Rectal smooth muscle tissue (tissue), 1 donor: ENCODE data around the gene EPB41L3.
A peak's percentile ranks its signal among the peaks of the same experiment; 100 is the strongest.

ENCODE experiments used
- H3K27ac ChIP-seq: one replicate; pipeline ENCODE4 v1.7.0; 2013; ENCODE audit warnings: low read depth, low read length, inconsistent platforms
- H3K27me3 ChIP-seq: one replicate; pipeline ENCODE4 v1.7.0; 2013; ENCODE audit warnings: low read length; ENCODE audit not compliant: control insufficient read depth, insufficient read depth
- H3K36me3 ChIP-seq: one replicate; pipeline ENCODE4 v1.7.0; 2013; ENCODE audit warnings: low read length; ENCODE audit not compliant: control insufficient read depth, insufficient read depth
- H3K4me1 ChIP-seq: one replicate; pipeline ENCODE4 v1.7.0; 2013; ENCODE audit warnings: low read length; ENCODE audit not compliant: control insufficient read depth, insufficient read depth
- H3K4me3 ChIP-seq: one replicate; pipeline ENCODE4 v1.7.0; 2013; ENCODE audit warnings: low read length
- H3K9ac ChIP-seq: one replicate; pipeline ENCODE4 v1.7.0; 2013; ENCODE audit warnings: low read length

EPB41L3 gene

DNA sequence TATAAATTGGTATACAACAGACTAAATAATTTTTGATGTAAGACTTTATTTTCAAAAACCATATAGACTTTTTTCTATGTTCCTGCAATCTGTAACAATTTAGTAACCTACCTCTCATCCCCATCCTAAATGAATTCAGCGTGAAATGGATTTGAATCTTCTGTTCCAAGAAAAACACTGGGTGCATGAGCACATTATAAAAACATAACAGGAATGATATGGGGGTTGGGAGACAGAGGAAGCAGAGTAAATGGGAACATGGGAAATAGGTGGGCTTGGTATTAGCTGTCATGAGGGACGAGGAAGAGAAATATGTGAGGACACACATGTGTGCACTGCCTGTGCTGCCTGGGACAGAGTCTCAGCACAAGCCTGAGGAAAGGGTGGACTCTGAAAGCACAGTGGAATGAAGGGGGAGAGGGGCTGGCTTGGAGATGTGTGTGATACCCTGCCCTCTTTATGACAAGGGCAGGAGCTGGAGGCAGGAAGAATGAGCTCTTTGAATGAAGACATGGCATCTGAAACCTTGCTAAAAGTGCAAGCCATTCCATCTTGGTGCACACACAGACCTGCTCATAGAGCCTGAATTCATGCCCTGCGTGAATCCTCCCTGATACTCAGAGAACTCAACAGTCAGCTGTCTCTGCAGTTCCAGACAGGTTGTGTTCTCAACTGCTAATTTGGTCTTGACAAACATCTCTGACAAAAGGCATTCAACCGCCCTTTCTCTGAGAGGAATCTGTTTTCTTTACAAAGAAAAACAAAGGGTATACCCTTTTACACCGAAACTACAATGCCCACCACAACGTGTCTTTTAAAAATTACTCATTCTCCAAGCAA, 66.6 kb downstream of the EPB41L3 start:
- no peak overlapping the region for H3K4me3 ChIP-seq

DNA sequence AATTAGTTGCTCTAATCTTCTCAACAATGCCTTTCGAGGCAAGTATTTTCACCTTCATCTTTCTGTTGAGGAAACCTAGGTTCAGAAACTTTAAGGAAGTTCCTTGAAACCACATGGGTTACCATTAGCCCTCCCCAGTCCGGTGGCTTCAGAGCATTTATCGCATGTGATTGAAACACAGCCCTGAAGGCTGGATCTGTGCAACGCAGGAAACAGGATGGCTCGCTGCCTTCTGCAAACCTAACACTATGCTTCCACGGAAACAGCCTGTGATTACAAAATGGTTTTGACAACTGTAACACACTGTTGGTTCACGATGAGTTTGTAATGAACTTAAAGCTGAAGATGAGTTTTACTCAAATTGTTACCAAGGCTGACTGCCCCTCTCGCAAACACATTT, 68.5 kb downstream of the EPB41L3 start:
- no peaks in the 10 kb centered on the region for H3K36me3 ChIP-seq
- H3K27me3 ChIP-seq = no peaks in the 10 kb centered on the region
- H3K4me3 ChIP-seq = no peak overlapping the region
- H3K4me1 ChIP-seq = peaks cover 9% of the 10 kb centered on the region
- peak overlapping the region; percentile 4 for H3K27ac ChIP-seq
- no peak overlapping the region for H3K9ac ChIP-seq

More for the DNA sequence above, 66.6 kb downstream of the EPB41L3 start:
- Histone ChIP-seq H3K9ac (no peak overlapping the region), H3K27me3 (no peaks in the 10 kb centered on the region), H3K27ac (no peak overlapping the region), H3K36me3 (no peaks in the 10 kb centered on the region), H3K4me1 (peaks cover 13% of the 10 kb centered on the region)

DNA sequence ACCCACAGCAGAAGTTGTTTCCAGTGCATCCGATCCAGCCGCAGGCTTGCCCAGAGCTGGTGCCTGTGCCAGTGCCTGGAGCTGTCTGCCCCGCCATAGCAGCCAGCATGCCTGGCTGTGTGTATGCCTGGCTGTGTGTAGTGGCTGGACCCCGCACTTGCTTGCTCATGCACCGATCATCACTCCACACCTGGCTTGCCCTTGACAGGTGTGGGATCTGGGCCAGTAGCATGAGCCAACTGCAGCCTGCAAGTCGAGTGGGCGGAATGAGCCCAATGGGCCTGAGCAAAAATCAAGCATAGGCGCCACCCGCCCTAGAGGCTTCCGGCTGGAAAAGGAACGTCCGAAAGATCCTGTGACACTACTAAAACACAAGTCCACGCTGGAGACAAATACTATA, 74.5 kb downstream of the EPB41L3 start:
- no peaks in the 10 kb centered on the region for H3K4me1 ChIP-seq
- H3K36me3 ChIP-seq = no peaks in the 10 kb centered on the region
- no peaks in the 10 kb centered on the region for H3K27me3 ChIP-seq
- no peak overlapping the region for H3K9ac ChIP-seq
- H3K27ac ChIP-seq = no peak overlapping the region
- H3K4me3 ChIP-seq = no peak overlapping the region

DNA sequence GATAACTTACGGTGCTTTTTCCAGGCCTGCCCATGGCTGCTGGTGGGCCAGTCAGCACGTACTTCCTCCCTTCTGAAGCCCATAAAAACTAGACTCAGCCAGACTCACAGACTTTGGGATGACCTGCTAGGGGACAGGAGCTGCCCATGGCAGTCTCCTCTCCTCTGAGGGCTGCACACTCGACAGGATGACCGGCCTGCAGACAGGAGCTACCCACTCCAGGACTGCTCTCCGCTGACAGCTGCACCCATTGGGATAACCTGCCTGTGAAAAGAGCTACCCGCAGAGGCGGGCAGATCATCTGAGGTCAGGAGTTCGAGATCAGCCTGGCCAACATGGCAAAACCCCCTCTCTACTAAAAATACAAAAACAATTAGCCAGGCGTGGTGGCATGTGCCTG, 75.4 kb downstream of the EPB41L3 start:
- Histone ChIP-seq H3K27ac (no peak overlapping the region), H3K27me3 (no peaks in the 10 kb centered on the region), H3K9ac (no peak overlapping the region), H3K4me1 (peaks cover 1% of the 10 kb centered on the region), H3K4me3 (no peak overlapping the region), H3K36me3 (no peaks in the 10 kb centered on the region)

- no peak overlapping the region for H3K27ac ChIP-seq
Observed at GRCh38 chr18:5467671-5468070, 76.1 kb downstream of the EPB41L3 start.

DNA sequence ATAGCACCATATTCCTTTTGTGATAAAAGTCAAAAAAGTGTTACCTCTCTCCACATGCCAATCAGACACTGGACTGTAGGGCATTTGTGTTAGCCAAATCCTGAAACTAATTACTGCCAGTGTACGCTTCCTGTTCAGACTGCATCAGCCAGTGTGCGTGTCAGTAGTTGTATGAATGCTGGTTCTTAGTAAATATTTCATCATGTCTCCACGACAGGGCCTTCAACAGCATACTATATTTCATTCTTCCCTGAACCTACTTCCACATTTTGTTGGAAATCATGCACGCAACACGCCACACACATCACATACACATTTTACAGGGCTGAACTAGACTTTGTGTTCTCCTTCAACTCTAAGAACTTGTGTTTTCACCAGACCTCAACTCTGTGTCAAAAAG, 77.5 kb downstream of the EPB41L3 start:
- H3K27ac ChIP-seq = no peak overlapping the region
- H3K4me3 ChIP-seq = no peak overlapping the region
- peaks cover 14% of the 10 kb centered on the region for H3K4me1 ChIP-seq
- no peaks in the 10 kb centered on the region for H3K36me3 ChIP-seq
- H3K9ac ChIP-seq = no peak overlapping the region
- H3K27me3 ChIP-seq = no peaks in the 10 kb centered on the region

More at GRCh38 chr18:5467671-5468070, 76.1 kb downstream of the EPB41L3 start:
- H3K4me3 ChIP-seq = no peak overlapping the region
- H3K36me3 ChIP-seq = no peaks in the 10 kb centered on the region
- H3K9ac ChIP-seq = no peak overlapping the region
- no peaks in the 10 kb centered on the region for H3K27me3 ChIP-seq
- H3K4me1 ChIP-seq = peaks cover 5% of the 10 kb centered on the region

GRCh38 chr18:5464251-5464650, 79.5 kb downstream of the EPB41L3 start:
- Histone ChIP-seq H3K4me3 (no peak overlapping the region), H3K36me3 (no peaks in the 10 kb centered on the region), H3K9ac (no peak overlapping the region), H3K4me1 (peaks cover 24% of the 10 kb centered on the region), H3K27ac (no peak overlapping the region), H3K27me3 (no peaks in the 10 kb centered on the region)

GRCh38 chr18:5463831-5464230, 80.0 kb downstream of the EPB41L3 start:
- H3K27me3 ChIP-seq = no peaks in the 10 kb centered on the region
- H3K4me1 ChIP-seq = peaks cover 24% of the 10 kb centered on the region
- H3K4me3 ChIP-seq = no peak overlapping the region
- H3K36me3 ChIP-seq = no peaks in the 10 kb centered on the region
- H3K27ac ChIP-seq = no peak overlapping the region
- no peak overlapping the region for H3K9ac ChIP-seq

DNA sequence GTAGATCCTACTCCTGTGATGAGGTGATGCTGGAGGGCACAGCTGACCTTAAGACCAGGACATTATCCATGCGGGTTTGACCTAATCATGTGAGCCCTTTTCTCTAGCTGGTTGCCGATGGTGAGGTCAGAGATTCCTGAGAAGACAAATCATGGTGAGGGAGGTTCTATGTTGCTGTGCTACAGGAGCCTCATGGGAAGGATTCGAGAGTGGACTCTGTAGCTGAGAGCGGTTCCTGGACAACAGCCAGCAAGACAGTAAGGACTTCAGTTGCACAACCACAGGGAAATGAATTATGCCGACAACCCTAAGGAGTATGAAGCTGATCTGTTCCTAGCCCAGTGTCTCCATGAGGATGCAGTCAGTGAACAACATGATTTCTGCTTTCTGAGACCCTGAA, 80.4 kb downstream of the EPB41L3 start:
- Histone ChIP-seq H3K27me3 (no peaks in the 10 kb centered on the region), H3K4me1 (peaks cover 24% of the 10 kb centered on the region)

DNA sequence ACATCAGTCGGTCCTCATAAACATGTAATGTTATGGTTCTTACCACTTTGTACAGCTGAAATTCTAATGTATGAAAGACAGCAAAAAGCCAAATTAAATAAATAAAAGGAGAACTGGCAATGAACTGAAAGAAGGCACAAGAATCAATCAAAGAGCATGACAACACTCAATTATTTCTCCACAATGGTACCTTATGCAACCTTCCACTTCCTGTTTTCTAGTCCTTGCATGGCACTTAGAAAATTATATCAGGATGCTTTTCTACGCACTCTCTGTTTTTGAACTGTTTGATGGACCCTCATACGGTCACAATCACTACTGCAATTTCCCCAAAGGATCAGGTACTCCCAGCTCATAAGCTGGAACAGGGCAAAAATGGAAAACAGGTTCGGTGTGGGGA, 81.6 kb downstream of the EPB41L3 start:
- H3K36me3 ChIP-seq = no peaks in the 10 kb centered on the region
- no peak overlapping the region for H3K27ac ChIP-seq
- no peak overlapping the region for H3K9ac ChIP-seq
- H3K4me1 ChIP-seq = peaks cover 26% of the 10 kb centered on the region
- H3K4me3 ChIP-seq = no peak overlapping the region
- H3K27me3 ChIP-seq = no peaks in the 10 kb centered on the region

More for the DNA sequence above, 80.4 kb downstream of the EPB41L3 start:
- Histone ChIP-seq H3K9ac (no peak overlapping the region), H3K4me3 (no peak overlapping the region), H3K36me3 (no peaks in the 10 kb centered on the region), H3K27ac (peak overlapping the region; percentile 7)

DNA sequence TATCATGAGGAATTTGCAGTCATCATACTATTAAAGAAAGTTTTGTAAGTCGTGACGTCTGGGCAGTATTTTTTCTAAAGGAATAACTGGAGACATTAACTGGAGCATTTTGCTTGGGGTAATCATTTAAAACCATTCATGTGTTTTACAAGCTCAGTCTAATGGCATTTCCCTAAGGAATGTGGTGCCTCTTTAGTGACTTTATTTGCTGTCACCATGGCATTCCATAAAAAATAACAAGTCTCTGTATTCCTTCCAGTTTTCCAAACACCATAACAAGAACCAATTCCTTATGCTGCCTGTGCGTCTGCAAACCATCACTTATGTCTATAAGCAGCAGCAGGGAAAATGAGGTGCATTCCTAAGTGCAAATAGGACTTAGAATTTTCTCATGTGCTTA, 82.8 kb downstream of the EPB41L3 start:
- Histone ChIP-seq H3K9ac (no peak overlapping the region), H3K36me3 (no peaks in the 10 kb centered on the region), H3K27me3 (no peaks in the 10 kb centered on the region), H3K4me1 (peaks cover 28% of the 10 kb centered on the region), H3K4me3 (no peak overlapping the region), H3K27ac (peak overlapping the region; percentile 48)

GRCh38 chr18:5457462-5457957, 86.3 kb downstream of the EPB41L3 start:
- Histone ChIP-seq H3K9ac (no peak overlapping the region), H3K4me1 (peaks cover 23% of the 10 kb centered on the region), H3K27ac (peak overlapping the region; percentile 49), H3K36me3 (no peaks in the 10 kb centered on the region), H3K4me3 (no peak overlapping the region), H3K27me3 (no peaks in the 10 kb centered on the region)
